GM18519 (cell line): ENCODE data around the gene AVPR2.

ENCODE experiments used
- ATAC-seq: cut with Tn5 transposase; IDR thresholded peaks from one replicate; pipeline ENCODE4 v1.9.1; 2021; ENCODE audit warnings: mild to moderate bottlenecking, moderate library complexity; ENCODE audit not compliant: unreplicated experiment, low FRiP score

AVPR2 gene

DNA sequence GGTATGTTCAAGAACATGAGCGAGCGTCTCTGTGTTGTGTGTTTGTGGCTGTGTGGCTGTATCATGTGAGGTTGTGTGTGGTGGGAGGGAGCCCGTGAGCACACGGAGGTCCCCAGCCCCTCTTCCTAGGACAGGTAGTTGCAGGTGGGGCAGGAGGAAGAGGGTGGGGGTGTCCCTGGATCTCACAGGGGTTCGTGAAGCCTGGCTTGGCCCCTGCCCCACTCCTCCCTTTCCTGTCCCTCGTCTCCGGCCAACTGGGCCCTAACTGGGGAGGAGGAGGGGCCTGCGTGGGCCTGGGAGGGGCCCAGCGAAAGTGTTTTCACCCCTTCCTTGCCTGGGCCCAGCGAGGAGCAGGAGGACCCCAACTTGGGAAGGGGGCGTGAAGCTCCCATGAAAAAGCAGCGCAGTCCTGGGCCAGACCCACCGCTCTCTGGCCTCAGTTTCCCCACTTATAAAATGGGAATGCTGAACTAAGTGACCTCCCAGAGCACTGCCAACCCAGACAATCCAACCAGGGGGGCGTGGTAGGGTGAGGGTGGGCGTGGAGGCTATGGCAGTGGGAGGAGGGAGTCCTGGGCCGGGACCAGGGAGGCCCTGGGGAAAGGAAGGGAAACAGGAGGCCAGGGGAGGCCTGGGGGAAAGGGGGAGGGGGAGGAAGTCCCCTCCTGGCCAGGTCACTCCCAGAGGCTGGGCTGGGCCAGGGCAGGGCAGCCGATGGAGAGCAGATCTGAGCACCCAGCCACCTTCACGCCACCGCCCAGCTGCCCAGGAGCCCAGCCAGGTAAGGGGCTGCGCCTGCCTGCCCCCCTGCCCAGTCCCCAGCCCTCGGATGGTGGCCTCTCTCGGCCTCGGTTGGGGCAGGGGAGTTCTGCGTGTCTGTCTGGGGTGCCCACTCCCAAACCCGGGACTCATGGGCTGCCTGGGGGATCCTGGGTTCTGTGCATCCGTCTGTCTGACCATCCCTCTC, at the start of gene AVPR2:
TSS of gene AVPR2 (plus strand) at position 683 of the 967 bp plus-strand sequence. CDS start 473 bp downstream, outside the sequence.
- ATAC-seq: no peak

DNA sequence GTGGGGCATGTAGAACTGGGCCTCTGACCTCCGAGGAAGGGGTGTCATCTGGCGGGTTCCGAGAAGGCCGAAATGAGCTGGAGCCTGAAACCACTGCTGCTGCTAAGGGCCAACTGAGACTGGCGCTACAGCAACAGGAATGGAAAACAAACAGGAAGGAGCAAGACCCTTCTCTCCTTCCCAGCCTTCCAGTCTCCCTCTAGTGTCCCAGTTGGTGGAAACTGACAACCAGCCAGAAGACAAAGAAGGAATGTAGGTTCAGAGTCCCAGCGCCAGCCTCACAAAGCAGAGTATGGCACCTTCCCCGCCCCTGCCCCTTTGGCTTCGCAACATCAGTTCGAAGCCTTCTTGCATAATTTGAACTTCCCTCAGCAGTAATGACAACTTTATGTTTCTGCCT, 49.8 kb upstream of the AVPR2 start:
- ATAC-seq: no peak

DNA sequence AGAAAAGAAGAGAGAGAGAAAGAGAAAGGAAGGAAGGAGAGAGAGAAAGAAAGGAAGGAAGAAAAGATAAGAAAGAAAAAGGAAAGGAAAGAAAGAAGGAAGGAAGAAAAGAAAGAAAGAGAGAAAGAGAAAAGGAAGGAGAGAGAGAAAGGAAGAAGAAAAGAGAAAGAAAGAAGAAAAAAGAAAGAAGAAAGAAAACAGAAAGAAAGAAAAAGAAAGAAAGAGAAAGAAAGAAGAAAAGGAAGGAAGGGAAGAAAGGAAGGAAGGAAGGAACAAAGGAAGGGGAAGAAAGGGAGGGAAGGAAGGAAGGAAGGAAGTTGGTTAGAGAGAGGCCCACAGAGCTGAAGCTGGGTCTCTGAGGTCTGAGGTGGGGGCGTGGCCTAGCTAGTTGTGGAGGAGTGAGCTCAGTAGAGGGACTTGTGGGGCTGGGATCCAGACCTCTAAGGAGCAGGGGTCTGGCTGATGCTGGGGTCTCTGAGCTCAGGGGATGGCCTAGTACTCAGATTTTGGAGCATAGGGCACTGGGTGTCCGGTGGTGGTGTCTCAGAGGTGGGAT, 47.0 kb upstream of the AVPR2 start:
- ATAC-seq: no peak

DNA sequence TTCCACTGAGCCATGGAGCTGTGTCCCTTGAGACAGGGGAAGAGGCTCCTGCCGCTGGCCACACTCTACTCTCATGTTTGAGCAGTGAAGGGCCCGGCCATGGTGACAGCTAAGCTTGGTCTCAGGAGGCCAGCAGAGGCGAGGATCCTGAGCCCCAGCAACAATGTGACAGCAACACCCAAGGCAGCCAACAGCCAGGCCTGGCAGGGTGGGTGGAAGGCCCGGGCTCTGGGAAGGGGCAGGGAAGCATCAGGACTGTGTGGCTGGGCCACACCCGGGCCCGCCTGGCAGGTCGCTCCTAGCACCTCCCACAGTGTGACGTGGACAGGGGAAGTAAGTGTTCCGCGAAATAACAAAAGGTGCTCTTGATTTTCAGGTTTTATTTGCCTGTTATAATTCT, 43.3 kb upstream of the AVPR2 start:
- ATAC-seq: no peak

DNA sequence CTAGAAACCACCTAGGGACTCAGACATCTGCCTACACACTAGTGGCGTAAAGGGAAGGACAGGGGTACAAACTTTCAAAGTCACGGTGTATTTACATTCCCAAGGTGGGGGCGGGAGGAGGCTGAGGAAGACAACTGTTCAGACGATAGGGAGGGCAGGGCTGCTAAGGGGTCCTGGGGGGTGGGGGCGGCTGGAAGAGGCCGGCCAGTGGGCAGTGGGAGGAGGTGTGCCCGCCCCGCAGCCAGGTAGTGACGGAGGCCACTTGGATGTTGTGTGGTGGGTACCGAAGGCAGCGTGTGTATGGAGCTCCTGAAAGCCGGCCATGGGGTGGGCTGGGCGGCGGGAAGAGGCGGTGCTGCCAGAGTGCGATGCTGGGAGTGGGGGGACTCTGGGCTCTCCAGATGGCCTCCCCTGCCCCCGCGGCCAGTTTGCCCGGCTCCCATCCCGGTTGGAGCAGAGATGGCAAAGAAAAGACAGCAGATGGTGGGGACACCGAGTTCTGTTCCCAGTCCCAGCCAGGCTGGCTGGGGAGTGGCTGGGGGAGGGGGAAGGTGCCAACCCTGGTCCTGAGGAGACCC, 42.7 kb upstream of the AVPR2 start:
- ATAC-seq: no peak

GRCh38 chrX:153862369-153863250, 41.9 kb upstream of the AVPR2 start:
- no peak for ATAC-seq

GRCh38 chrX:153863251-153863991, 41.1 kb upstream of the AVPR2 start:
- no peak for ATAC-seq

GRCh38 chrX:153864101-153864500, 40.4 kb upstream of the AVPR2 start:
- no peak for ATAC-seq

- ATAC-seq: no peak
Measured at GRCh38 chrX:153864561-153865320, 39.7 kb upstream of the AVPR2 start.

GRCh38 chrX:153865321-153865580, 39.2 kb upstream of the AVPR2 start:
- no peak for ATAC-seq

DNA sequence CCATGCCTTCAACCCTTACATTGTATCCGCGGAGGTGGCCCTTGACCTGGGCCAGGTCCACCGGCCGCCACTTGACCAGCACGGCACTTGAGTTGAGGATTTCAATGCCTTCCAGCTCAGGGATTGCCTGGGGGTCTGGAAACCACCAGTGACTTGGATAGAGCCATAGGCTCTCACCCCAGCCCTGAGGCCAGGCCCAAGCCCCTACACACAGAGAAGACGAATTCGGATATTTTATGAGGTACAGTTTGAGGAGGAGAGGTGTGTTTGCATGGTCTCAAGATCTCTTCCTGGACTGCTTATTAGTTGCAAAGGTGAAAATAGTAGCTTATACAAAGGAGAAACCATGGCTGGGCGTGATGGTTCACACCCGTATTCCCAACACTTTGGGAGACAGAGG, 38.8 kb upstream of the AVPR2 start:
- no peak for ATAC-seq

DNA sequence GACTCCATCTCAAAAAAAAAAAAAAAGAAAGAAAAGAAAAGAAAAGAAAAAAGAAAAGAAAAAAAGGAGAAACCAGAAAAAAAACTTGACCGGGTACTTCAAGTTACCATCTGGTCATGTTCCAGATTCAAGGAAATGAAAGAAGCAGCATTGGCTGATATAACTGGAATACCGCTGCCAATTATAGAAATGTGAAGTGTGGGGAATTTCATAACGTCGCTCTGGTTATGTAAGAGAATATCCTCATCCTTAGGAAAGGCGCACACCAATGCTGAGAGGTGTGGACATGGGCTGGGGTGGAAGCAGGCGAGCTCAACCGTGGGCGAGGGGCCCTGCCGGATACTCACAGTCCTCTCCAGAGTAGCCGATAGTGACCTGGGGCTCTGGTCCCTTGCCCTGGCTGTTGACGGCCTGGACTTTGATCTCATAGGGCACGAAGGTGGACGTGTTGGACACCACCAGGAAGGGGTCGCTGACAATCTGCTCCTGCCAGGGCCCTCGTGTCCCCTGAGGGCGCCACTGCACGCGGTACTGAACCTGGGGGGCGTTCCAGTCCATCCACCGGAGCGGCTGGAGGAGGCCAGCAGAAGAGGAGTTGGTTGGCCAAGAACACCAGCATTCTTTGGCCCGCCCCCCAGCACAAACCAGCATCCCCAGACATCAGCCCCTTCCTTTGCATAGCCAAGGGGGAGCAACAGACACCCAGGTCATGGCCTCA, 38.0 kb upstream of the AVPR2 start:
- no peak for ATAC-seq

DNA sequence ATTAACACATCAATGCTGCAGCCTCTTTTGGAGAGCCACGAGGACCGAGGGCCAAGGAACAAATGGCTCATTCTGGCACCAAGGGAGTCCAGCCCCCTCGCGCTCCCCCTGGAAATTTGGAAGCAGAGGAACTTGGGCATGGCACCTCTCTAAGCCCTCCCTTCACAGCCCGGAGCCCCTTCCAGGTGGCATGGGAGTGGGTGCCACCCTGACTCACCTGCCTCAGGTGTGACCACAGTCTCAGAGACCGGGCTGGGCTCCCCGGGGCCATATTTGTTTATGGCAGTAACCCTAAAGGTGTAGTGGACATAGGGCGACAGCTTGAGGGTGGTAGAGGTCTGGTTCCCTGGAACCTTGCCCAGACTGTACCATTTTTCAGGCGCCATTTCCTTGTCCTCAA, 37.3 kb upstream of the AVPR2 start:
- no peak for ATAC-seq

DNA sequence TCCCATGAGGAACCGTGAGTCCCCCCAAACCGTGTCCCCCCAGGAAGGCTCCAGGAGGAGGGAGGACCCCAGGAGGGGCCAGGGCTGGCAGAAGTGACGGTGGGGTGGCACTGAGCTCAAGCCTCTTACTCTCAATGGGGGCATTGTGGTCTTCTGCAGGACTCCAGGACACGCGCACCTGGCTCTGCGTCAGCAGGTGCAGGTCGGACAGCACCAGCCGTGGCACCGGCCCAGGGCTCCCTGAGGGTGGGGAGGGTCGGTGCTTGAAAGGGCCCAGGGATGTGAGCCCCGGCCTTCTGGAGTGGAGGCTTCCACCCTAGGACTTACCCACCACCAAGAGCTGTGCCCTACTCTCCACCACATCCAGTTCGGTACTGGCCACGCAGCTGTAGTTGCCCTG, 36.8 kb upstream of the AVPR2 start:
- ATAC-seq: no peak

DNA sequence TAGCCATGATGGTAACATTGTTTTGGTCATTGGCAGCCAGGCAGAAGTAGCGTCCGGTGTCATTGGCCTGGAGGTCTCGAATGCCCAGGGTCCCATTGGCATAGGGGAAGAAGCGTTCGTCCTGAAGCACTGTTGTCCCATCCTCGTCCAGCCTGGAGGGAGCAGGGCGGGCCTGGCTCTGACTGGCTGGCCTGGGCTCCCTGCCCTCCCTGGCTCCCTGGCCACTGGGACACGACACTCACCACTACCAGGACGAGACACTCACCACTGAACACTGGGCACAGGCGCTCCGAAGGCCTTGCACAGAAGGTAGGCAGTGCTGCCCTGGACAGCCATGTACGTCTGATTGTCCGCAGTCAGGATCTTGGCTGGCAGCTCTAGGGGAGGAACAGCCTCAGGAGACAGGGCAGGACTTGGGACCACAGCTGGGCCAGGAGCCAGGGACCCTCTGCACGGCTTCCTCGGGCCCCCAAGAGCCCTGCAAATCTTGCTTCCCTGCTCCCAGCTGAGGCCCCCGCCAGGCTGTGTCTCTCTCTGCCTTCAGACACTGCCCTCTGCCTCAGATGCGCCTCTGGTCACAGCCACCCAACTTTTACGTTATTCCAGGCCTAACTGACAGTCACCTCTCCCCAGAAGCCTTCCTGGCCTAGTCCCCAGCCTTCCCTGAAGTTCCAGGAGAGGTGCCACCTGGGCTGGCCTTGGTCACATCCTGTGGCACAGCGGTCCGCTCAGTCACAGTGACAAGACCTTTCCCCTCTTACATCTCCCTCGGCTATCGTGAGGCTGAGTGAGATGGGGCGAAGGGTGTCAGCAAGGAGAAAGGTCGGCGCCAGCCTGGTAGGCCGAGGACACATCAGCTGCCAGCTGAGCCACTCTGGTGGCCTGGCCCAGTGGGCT, 35.6 kb upstream of the AVPR2 start:
- no peak for ATAC-seq

DNA sequence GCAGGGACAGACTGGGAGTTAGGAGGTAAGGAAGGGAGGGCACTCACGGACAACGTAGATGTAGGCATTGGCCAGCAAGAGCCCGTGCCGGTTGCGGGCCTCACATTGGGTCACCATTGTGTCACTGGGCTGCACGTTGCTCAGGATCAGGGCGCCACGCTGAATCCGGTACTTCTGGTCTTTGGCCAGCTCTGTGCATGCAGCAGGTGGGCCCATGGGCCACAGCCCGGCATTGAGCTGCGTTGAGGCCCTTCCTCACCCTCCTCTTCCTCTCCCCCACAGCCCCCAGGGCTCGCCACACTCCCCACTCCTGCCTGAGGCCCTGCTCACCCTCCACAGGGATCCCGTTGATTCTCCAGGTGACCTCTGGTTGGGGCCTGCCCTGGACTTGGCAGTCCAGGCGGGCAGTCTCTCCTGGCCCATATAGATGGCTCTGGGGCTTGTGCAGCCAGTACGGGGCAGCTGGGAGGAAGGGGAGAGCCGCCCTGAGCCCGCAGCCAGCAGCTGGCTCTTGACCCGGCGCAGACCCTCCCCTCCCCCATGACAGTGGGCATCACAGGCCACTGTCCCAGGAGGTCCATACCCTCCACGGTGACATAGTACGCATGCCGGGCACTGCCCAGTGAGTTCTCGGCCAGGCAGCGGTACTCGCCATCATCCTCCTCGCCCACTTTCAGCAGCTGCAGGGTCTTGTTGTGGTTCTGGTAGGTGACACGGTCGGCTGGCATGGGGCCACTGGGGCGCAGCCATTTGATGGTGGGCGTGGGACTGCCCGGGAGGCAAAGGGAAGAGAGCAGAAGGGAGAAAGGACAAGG, 34.8 kb upstream of the AVPR2 start:
- no peak for ATAC-seq

DNA sequence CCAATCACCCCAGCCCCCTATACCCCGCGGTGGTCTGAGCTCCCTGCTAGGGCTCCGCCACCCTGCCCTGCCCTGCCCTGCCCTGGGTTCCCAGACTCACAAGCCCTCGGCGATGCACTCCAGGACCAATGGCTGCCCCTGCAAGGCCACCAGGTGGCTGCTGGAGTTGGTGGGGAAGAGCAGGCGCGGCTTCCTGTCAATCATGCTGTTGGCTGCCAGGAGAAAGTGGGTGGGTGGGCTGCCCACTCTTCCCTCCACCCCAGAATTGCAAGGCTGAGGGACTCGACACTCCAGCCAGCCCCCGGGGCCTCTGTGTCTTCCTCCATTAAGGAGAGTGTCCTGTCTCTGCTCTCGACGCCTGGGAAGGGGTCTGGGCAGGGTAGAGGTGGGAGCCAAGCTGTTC, 34.2 kb upstream of the AVPR2 start:
- ATAC-seq: no peak
